Measurements from ENCODE around the gene PDLIM5.
"Not testable (repeated sequence)": the region's sequence is repeated elsewhere in the genome, so short reads cannot be mapped to it uniquely, and the experiment has no call there.

DNA sequence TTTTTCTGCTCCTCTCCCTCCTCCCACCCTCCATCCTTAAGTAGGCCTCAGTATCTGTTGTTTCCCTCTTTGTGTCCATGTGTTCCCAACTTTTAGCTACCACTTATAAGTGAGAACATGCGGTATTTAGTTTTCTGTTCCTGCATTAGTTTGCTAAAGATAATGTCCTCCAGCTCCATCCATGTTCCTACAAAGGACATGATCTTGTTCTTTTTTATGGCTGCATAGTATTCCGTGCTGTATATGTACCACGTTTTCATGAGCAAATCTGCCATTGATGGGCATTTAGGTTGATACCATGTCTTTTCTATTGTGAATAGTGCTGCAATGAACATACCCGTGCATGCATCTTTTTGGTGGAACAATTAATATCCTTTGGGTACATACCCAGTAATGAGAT is 49.3 kb upstream of the PDLIM5 start:
- TF ChIP-seq, protein P1, sequence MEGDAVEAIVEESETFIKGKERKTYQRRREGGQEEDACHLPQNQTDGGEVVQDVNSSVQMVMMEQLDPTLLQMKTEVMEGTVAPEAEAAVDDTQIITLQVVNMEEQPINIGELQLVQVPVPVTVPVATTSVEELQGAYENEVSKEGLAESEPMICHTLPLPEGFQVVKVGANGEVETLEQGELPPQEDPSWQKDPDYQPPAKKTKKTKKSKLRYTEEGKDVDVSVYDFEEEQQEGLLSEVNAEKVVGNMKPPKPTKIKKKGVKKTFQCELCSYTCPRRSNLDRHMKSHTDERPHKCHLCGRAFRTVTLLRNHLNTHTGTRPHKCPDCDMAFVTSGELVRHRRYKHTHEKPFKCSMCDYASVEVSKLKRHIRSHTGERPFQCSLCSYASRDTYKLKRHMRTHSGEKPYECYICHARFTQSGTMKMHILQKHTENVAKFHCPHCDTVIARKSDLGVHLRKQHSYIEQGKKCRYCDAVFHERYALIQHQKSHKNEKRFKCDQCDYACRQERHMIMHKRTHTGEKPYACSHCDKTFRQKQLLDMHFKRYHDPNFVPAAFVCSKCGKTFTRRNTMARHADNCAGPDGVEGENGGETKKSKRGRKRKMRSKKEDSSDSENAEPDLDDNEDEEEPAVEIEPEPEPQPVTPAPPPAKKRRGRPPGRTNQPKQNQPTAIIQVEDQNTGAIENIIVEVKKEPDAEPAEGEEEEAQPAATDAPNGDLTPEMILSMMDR (IDR thresholded peaks at IDR 0.05 in 4 of 5, conservative IDR thresholded peaks at IDR 0.05 in 1 of 5): not testable (repeated sequence)
- TF ChIP-seq POLR2A (IDR thresholded peaks at IDR 0.05): not testable (repeated sequence)
